ENCODE measurements around the gene PUM1. TPM values are rescaled to one million over a fixed set of nuclear protein-coding genes. Genes with fewer than 3 reads are reported as not detected.

PUM1 gene
- total and polyA plus RNA-seq, 7 experiments from 2014 or later, result 114 to 226 (median 154) TPM

GRCh38 chr1:31027693-31028526, 37.6 kb downstream of the PUM1 start:
- ATAC-seq (peak; percentile 70), DNase-seq (no peak)
- intact Hi-C loops (cut with micrococcal nuclease), result no loop called here
- H3K4me3 Mint-ChIP-seq, result peak overlapping the region in 3 of 10 donors; percentile 12 to 49 (median 15)
- ChIA-PET POLR2A (interaction anchor here (0.8 kb wide), 1 partner anchor 31 kb away, joined by 6 read pairs; no protein-coding TSS in a partner anchor), CTCF (no interaction called here)
- H3K4me1 ChIP-seq (ENCODE audit: control insufficient read depth in 2 of 2, insufficient read depth in 2 of 2, low read length in 2 of 2), result peaks cover 8 to 28% of the 10 kb centered on the region in 2 donors
- H3K9me3 Mint-ChIP-seq, result peaks cover 0 to 1% (median 0%) of the 10 kb centered on the region in 11 donors
- H3K9me3 ChIP-seq (ENCODE audit: control insufficient read depth in 2 of 3, low read length in 3 of 3), result no peaks in the 10 kb centered on the region
- no peaks in the 10 kb centered on the region for H3K27me3 ChIP-seq (ENCODE audit: control insufficient read depth in 2 of 2, insufficient read depth in 2 of 2, low read length in 2 of 2)
- H3K4me1 Mint-ChIP-seq, result peaks cover 50 to 95% (median 81%) of the 10 kb centered on the region in 7 donors
- no peak overlapping the region for H3K27ac ChIP-seq (ENCODE audit: low read depth, low read length)
- no peak overlapping the region for H3K4me3 ChIP-seq (ENCODE audit: low read length)
- peak overlapping the region in 4 of 9 donors; percentile 7 to 52 (median 27) for H3K27ac Mint-ChIP-seq
- H3K27me3 Mint-ChIP-seq, result no peaks in the 10 kb centered on the region
- peaks cover 0 to 9% (median 0%) of the 10 kb centered on the region in 3 experiments for H3K36me3 ChIP-seq (ENCODE audit: control insufficient read depth in 2 of 3, insufficient read depth in 3 of 3, low read length in 3 of 3)
- H3K36me3 Mint-ChIP-seq, result peaks cover 0 to 39% (median 17%) of the 10 kb centered on the region in 5 donors

GRCh38 chr1:31022259-31022658, 43.3 kb downstream of the PUM1 start:
- peaks cover 0 to 39% (median 12%) of the 10 kb centered on the region in 5 donors for H3K36me3 Mint-ChIP-seq
- no peaks in the 10 kb centered on the region for H3K27me3 Mint-ChIP-seq
- POLR2A ChIA-PET, result no interaction called here
- H3K27ac ChIP-seq (ENCODE audit: low read depth, low read length), result no peak overlapping the region
- DNase-seq, result no peak
- H3K9me3 Mint-ChIP-seq, result no peaks in the 10 kb centered on the region
- CTCF ChIA-PET, result interaction anchor here (0.6 kb wide), 1 partner anchor 349 kb away, joined by 4 read pairs; no protein-coding TSS in a partner anchor
- H3K27ac Mint-ChIP-seq, result peak overlapping the region in 1 of 9 donors; percentile 10
- intact Hi-C loops (cut with micrococcal nuclease), result loop anchor here in 1 of 2 donors (5.0 kb wide), 1 partner anchor 35 kb away; no protein-coding TSS in a partner anchor
- H3K4me3 ChIP-seq (ENCODE audit: low read length), result no peak overlapping the region
- peak overlapping the region in 7 of 10 donors; percentile 9 to 71 (median 34) for H3K4me3 Mint-ChIP-seq
- no peaks in the 10 kb centered on the region for H3K9me3 ChIP-seq (ENCODE audit: control insufficient read depth in 2 of 3, low read length in 3 of 3)
- peaks cover 23 to 38% of the 10 kb centered on the region in 2 donors for H3K4me1 ChIP-seq (ENCODE audit: control insufficient read depth in 2 of 2, insufficient read depth in 2 of 2, low read length in 2 of 2)
- no peak for ATAC-seq
- peaks cover 0 to 4% (median 3%) of the 10 kb centered on the region in 3 experiments for H3K36me3 ChIP-seq (ENCODE audit: control insufficient read depth in 2 of 3, insufficient read depth in 3 of 3, low read length in 3 of 3)
- H3K27me3 ChIP-seq (ENCODE audit: control insufficient read depth in 2 of 2, insufficient read depth in 2 of 2, low read length in 2 of 2), result no peaks in the 10 kb centered on the region
- H3K4me1 Mint-ChIP-seq, result peaks cover 57 to 90% (median 83%) of the 10 kb centered on the region in 7 donors

- POLR2A ChIA-PET, result no interaction called here
- Mint-ChIP-seq H3K27ac (peak overlapping the region in 7 of 9 donors; percentile 22 to 72 (median 50)), H3K27me3 (no peaks in the 10 kb centered on the region), H3K9me3 (no peaks in the 10 kb centered on the region), H3K36me3 (peaks cover 0 to 31% (median 5%) of the 10 kb centered on the region in 5 donors), H3K4me3 (peak overlapping the region in 8 of 10 donors; percentile 34 to 74 (median 54)), H3K4me1 (peaks cover 54 to 88% (median 80%) of the 10 kb centered on the region in 7 donors)
- ATAC-seq (no peak), DNase-seq (no peak)
- Histone ChIP-seq H3K36me3 (ENCODE audit: control insufficient read depth in 2 of 3, insufficient read depth in 3 of 3, low read length in 3 of 3) (peaks cover 0 to 3% (median 0%) of the 10 kb centered on the region in 3 experiments), H3K9me3 (ENCODE audit: control insufficient read depth in 2 of 3, low read length in 3 of 3) (no peaks in the 10 kb centered on the region), H3K4me3 (ENCODE audit: low read length) (no peak overlapping the region), H3K27me3 (ENCODE audit: control insufficient read depth in 2 of 2, insufficient read depth in 2 of 2, low read length in 2 of 2) (no peaks in the 10 kb centered on the region), H3K27ac (ENCODE audit: low read depth, low read length) (no peak overlapping the region), H3K4me1 (ENCODE audit: control insufficient read depth in 2 of 2, insufficient read depth in 2 of 2, low read length in 2 of 2) (peaks cover 23 to 38% of the 10 kb centered on the region in 2 donors)
- intact Hi-C loops (cut with micrococcal nuclease), result loop anchor here in 1 of 2 donors (2.0 to 5.0 kb wide), 2 partner anchors 15 to 33 kb away; no protein-coding TSS in a partner anchor
- CTCF ChIA-PET, result interaction anchor here (0.7 kb wide), 1 partner anchor 52 kb away, joined by 3 read pairs; no protein-coding TSS in a partner anchor
These were observed 45.3 kb downstream of the PUM1 start for GRCh38 chr1:31020007-31020790.

- peak overlapping the region in 9 of 10 donors; percentile 3 to 75 (median 58) for H3K4me3 Mint-ChIP-seq
- CTCF ChIA-PET, result no interaction called here
- Histone ChIP-seq H3K4me3 (ENCODE audit: low read length) (no peak overlapping the region), H3K27me3 (ENCODE audit: control insufficient read depth in 2 of 2, insufficient read depth in 2 of 2, low read length in 2 of 2) (no peaks in the 10 kb centered on the region), H3K27ac (ENCODE audit: low read depth, low read length) (no peak overlapping the region), H3K9me3 (ENCODE audit: control insufficient read depth in 2 of 3, low read length in 3 of 3) (no peaks in the 10 kb centered on the region), H3K36me3 (ENCODE audit: control insufficient read depth in 2 of 3, insufficient read depth in 3 of 3, low read length in 3 of 3) (peaks cover 0 to 3% (median 0%) of the 10 kb centered on the region in 3 experiments), H3K4me1 (ENCODE audit: control insufficient read depth in 2 of 2, insufficient read depth in 2 of 2, low read length in 2 of 2) (peaks cover 23 to 38% of the 10 kb centered on the region in 2 donors)
- peaks cover 49 to 80% (median 72%) of the 10 kb centered on the region in 7 donors for H3K4me1 Mint-ChIP-seq
- peak overlapping the region in 8 of 9 donors; percentile 18 to 81 (median 52) for H3K27ac Mint-ChIP-seq
- no peaks in the 10 kb centered on the region for H3K9me3 Mint-ChIP-seq
- no peaks in the 10 kb centered on the region for H3K27me3 Mint-ChIP-seq
- ATAC-seq, result peak; percentile 26
- POLR2A ChIA-PET, result no interaction called here
- DNase-seq, result peak in 5 of 9 donors; percentile 5 to 42 (median 12)
- intact Hi-C loops (cut with micrococcal nuclease), result loop anchor here (10.0 kb wide), 1 partner anchor 45 kb away; the partner anchor contains the start of gene PUM1 (in 2 of the 2)
- H3K36me3 Mint-ChIP-seq, result peaks cover 0 to 31% (median 5%) of the 10 kb centered on the region in 5 donors
These were observed 46.1 kb downstream of the PUM1 start for GRCh38 chr1:31019401-31019800.

GRCh38 chr1:31016868-31017267, 48.6 kb downstream of the PUM1 start:
- no peaks in the 10 kb centered on the region for H3K36me3 ChIP-seq (ENCODE audit: control insufficient read depth in 2 of 3, insufficient read depth in 3 of 3, low read length in 3 of 3)
- DNase-seq, result no peak
- no peaks in the 10 kb centered on the region for H3K27me3 ChIP-seq (ENCODE audit: control insufficient read depth in 2 of 2, insufficient read depth in 2 of 2, low read length in 2 of 2)
- Mint-ChIP-seq H3K27me3 (no peaks in the 10 kb centered on the region), H3K27ac (peak overlapping the region in 4 of 9 donors; percentile 39 to 74 (median 60)), H3K36me3 (peaks cover 0 to 13% (median 5%) of the 10 kb centered on the region in 5 donors), H3K4me1 (peaks cover 54 to 79% (median 73%) of the 10 kb centered on the region in 7 donors), H3K9me3 (no peaks in the 10 kb centered on the region), H3K4me3 (peak overlapping the region in 2 of 10 donors; percentile 3 to 6)
- ChIA-PET CTCF (no interaction called here), POLR2A (no interaction called here)
- no peak overlapping the region for H3K4me3 ChIP-seq (ENCODE audit: low read length)
- H3K4me1 ChIP-seq (ENCODE audit: control insufficient read depth in 2 of 2, insufficient read depth in 2 of 2, low read length in 2 of 2), result peaks cover 24 to 38% of the 10 kb centered on the region in 2 donors
- intact Hi-C loops (cut with micrococcal nuclease), result loop anchor here (10.0 kb wide), 1 partner anchor 48 kb away; the partner anchor contains the start of gene PUM1 (in 2 of the 2)
- no peaks in the 10 kb centered on the region for H3K9me3 ChIP-seq (ENCODE audit: control insufficient read depth in 2 of 3, low read length in 3 of 3)
- ATAC-seq, result no peak
- no peak overlapping the region for H3K27ac ChIP-seq (ENCODE audit: low read depth, low read length)

Measured in naive thymus-derived CD4-positive, alpha-beta T cell (primary cell).